ENCODE measurements around the gene RAPGEF2. TPM values are rescaled to one million over a fixed set of nuclear protein-coding genes. Genes with fewer than 3 reads are reported as not detected.

The RAPGEF2 gene
- total RNA-seq, 1 experiment from 2014 or later: 21.2 TPM

GRCh38 chr4:159238631-159239030, 135.8 kb downstream of the RAPGEF2 start:
- H3K4me3 ChIP-seq (ENCODE audit: low read length): no peak overlapping the region
- H3K79me2 ChIP-seq (ENCODE audit: low read length): no peaks in the 10 kb centered on the region
- intact Hi-C loops (cut with micrococcal nuclease): no loop called here
- ATAC-seq (no peak), DNase-seq (peak; percentile 23)
- POLR2A ChIA-PET (ENCODE audit: unreplicated experiment): no interaction called here
- no TSS peak for BruUV-seq (replicated peaks)
- H4K20me1 ChIP-seq (ENCODE audit: low read length): no peaks in the 10 kb centered on the region
- H2AFZ ChIP-seq (ENCODE audit: low read length): no peak overlapping the region
- H3K36me3 ChIP-seq (ENCODE audit: low read depth, low read length): no peaks in the 10 kb centered on the region
- H3K27me3 ChIP-seq (ENCODE audit: low read length): no peaks in the 10 kb centered on the region
- H3K4me2 ChIP-seq (ENCODE audit: low read length): no peak overlapping the region
- H3K9ac ChIP-seq (ENCODE audit: low read length): no peak overlapping the region
- H3K27ac ChIP-seq (ENCODE audit: low read length): no peak overlapping the region
- TF ChIP-seq CTCF (conservative IDR thresholded peaks at IDR 0.05; ENCODE audit: low read depth, low read length) (no peak), EZH2phosphoT487 (IDR thresholded peaks at IDR 0.05; ENCODE audit: borderline replicate concordance, low read length) (no peak), EZH2 (IDR thresholded peaks at IDR 0.05; ENCODE audit: low read length, unreplicated experiment) (no peak)
- no peaks in the 10 kb centered on the region for H3K9me2 ChIP-seq (replicated peaks; ENCODE audit: low read length)
- H3F3A ChIP-seq (ENCODE audit: low read length, unreplicated experiment): no peaks in the 10 kb centered on the region
- no peaks in the 10 kb centered on the region for H3K4me1 ChIP-seq (ENCODE audit: insufficient read depth, low read length)
- H3K9me3 ChIP-seq (ENCODE audit: low read length): no peaks in the 10 kb centered on the region
- CTCF ChIA-PET: no interaction called here

- no peaks in the 10 kb centered on the region for H3F3A ChIP-seq (ENCODE audit: low read length, unreplicated experiment)
- no peak overlapping the region for H3K27ac ChIP-seq (ENCODE audit: low read length)
- ATAC-seq: no peak
- H2AFZ ChIP-seq (ENCODE audit: low read length): no peak overlapping the region
- no peaks in the 10 kb centered on the region for H3K36me3 ChIP-seq (ENCODE audit: low read depth, low read length)
- H3K9me2 ChIP-seq (replicated peaks; ENCODE audit: low read length): no peaks in the 10 kb centered on the region
- intact Hi-C loops (cut with micrococcal nuclease): loop anchor here (10.0 kb wide), 1 partner anchor 55 kb away; no protein-coding TSS in a partner anchor
- H3K4me1 ChIP-seq (ENCODE audit: insufficient read depth, low read length): no peaks in the 10 kb centered on the region
- TF ChIP-seq CTCF (conservative IDR thresholded peaks at IDR 0.05; ENCODE audit: low read depth, low read length): no peak
- TF ChIP-seq EZH2phosphoT487 (IDR thresholded peaks at IDR 0.05; ENCODE audit: borderline replicate concordance, low read length): no peak
- no peak for TF ChIP-seq EZH2 (IDR thresholded peaks at IDR 0.05; ENCODE audit: low read length, unreplicated experiment)
- H3K27me3 ChIP-seq (ENCODE audit: low read length): no peaks in the 10 kb centered on the region
- H3K4me3 ChIP-seq (ENCODE audit: low read length): no peak overlapping the region
- H3K9me3 ChIP-seq (ENCODE audit: low read length): no peaks in the 10 kb centered on the region
- no peak overlapping the region for H3K4me2 ChIP-seq (ENCODE audit: low read length)
- CTCF ChIA-PET: no interaction called here
- BruUV-seq (replicated peaks): no TSS peak
- no peaks in the 10 kb centered on the region for H3K79me2 ChIP-seq (ENCODE audit: low read length)
- no peak overlapping the region for H3K9ac ChIP-seq (ENCODE audit: low read length)
- POLR2A ChIA-PET (ENCODE audit: unreplicated experiment): no interaction called here
- no peak for DNase-seq
- no peaks in the 10 kb centered on the region for H4K20me1 ChIP-seq (ENCODE audit: low read length)
These were observed 136.8 kb downstream of the RAPGEF2 start for GRCh38 chr4:159239629-159240028.

- BruUV-seq (replicated peaks): no TSS peak
- H2AFZ ChIP-seq (ENCODE audit: low read length): no peak overlapping the region
- H3K9me3 ChIP-seq (ENCODE audit: low read length): no peaks in the 10 kb centered on the region
- no peaks in the 10 kb centered on the region for H4K20me1 ChIP-seq (ENCODE audit: low read length)
- H3K27me3 ChIP-seq (ENCODE audit: low read length): no peaks in the 10 kb centered on the region
- CTCF ChIA-PET: no interaction called here
- DNase-seq: no peak
- no peaks in the 10 kb centered on the region for H3F3A ChIP-seq (ENCODE audit: low read length, unreplicated experiment)
- POLR2A ChIA-PET (ENCODE audit: unreplicated experiment): no interaction called here
- no peaks in the 10 kb centered on the region for H3K36me3 ChIP-seq (ENCODE audit: low read depth, low read length)
- H3K4me2 ChIP-seq (ENCODE audit: low read length): no peak overlapping the region
- TF ChIP-seq EZH2 (IDR thresholded peaks at IDR 0.05; ENCODE audit: low read length, unreplicated experiment) (no peak), EZH2phosphoT487 (IDR thresholded peaks at IDR 0.05; ENCODE audit: borderline replicate concordance, low read length) (no peak)
- H3K9me2 ChIP-seq (replicated peaks; ENCODE audit: low read length): no peaks in the 10 kb centered on the region
- intact Hi-C loops (cut with micrococcal nuclease): loop anchor here (10.0 kb wide), 1 partner anchor 55 kb away; no protein-coding TSS in a partner anchor
- H3K79me2 ChIP-seq (ENCODE audit: low read length): no peaks in the 10 kb centered on the region
- no peaks in the 10 kb centered on the region for H3K4me1 ChIP-seq (ENCODE audit: insufficient read depth, low read length)
- no peak overlapping the region for H3K4me3 ChIP-seq (ENCODE audit: low read length)
- ATAC-seq: no peak
- H3K9ac ChIP-seq (ENCODE audit: low read length): no peak overlapping the region
- H3K27ac ChIP-seq (ENCODE audit: low read length): no peak overlapping the region
These were observed 137.2 kb downstream of the RAPGEF2 start for GRCh38 chr4:159240046-159240445.
